IMR-90 (cell line): ENCODE results near the gene PDRG1.

Source experiments
- BHLHE40 ChIP-seq: fragments of 150-350 bp; IDR thresholded peaks from 2 replicates; pipeline ENCODE4 v1.6.1; 2016; ENCODE audit warnings: mild to moderate bottlenecking, low read depth, low read length
- CHD1 ChIP-seq: IDR thresholded peaks from 2 replicates; pipeline ENCODE4 v1.6.1; 2012; ENCODE audit warnings: low read depth, low read length, improper control_type of control experiment
- ELK1 ChIP-seq: fragments of 150-350 bp; IDR thresholded peaks from 2 replicates; pipeline ENCODE4 v1.6.1; 2016; ENCODE audit warnings: low read depth, mild to moderate bottlenecking, low read length, moderate library complexity, borderline replicate concordance
- FOS ChIP-seq: fragments of 150-350 bp; IDR thresholded peaks from 2 replicates; pipeline ENCODE4 v1.6.1; 2016; ENCODE audit warnings: low read depth, low read length
- MAFK ChIP-seq: IDR thresholded peaks from 2 replicates; pipeline ENCODE4 v1.6.1; 2012; ENCODE audit warnings: low read depth, low read length, improper control_type of control experiment
- MAZ ChIP-seq: IDR thresholded peaks from 2 replicates; pipeline ENCODE4 v1.6.1; 2012; ENCODE audit warnings: low read depth, mild to moderate bottlenecking, low read length, improper control_type of control experiment, moderate library complexity, borderline replicate concordance
- MXI1 ChIP-seq: IDR thresholded peaks from 2 replicates; pipeline ENCODE4 v1.6.1; 2012; ENCODE audit warnings: low read depth, mild to moderate bottlenecking, low read length, moderate library complexity, borderline replicate concordance
- POLR2A ChIP-seq: IDR thresholded peaks from 2 replicates; pipeline ENCODE4 v1.6.1; 2012; ENCODE audit warnings: mild to moderate bottlenecking, low read depth, low read length
- RAD21 ChIP-seq: IDR thresholded peaks from 2 replicates; pipeline ENCODE4 v1.6.1; 2012; ENCODE audit warnings: low read length, improper control_type of control experiment
- RCOR1 ChIP-seq: IDR thresholded peaks from 2 replicates; pipeline ENCODE4 v1.6.1; 2012; ENCODE audit warnings: mild to moderate bottlenecking, low read length, improper control_type of control experiment; ENCODE audit not compliant: insufficient replicate concordance
- RFX5 ChIP-seq: IDR thresholded peaks from 2 replicates; pipeline ENCODE4 v1.8.0; 2012; ENCODE audit warnings: low read depth, mild to moderate bottlenecking, low read length, moderate library complexity
- SMC3 ChIP-seq: fragments of 150-350 bp; IDR thresholded peaks from 2 replicates; pipeline ENCODE4 v1.6.1; 2016; ENCODE audit warnings: low read depth, mild to moderate bottlenecking, antibody characterized with exemption, low read length, moderate library complexity
- USF2 ChIP-seq: fragments of 150-350 bp; IDR thresholded peaks from 2 replicates; pipeline ENCODE4 v1.6.1; 2017; ENCODE audit warnings: mild to moderate bottlenecking, antibody characterized with exemption, low read length, low read depth
- TF ChIP-seq, protein P1 (sequence below): conservative IDR thresholded peaks from 2 replicates; pipeline ENCODE4 v1.5.1; 2012; ENCODE audit warnings: mild to moderate bottlenecking, low read depth, low read length, improper control_type of control experiment

GRCh38 chr20:31988430-31989015 is 36.7 kb upstream of the PDRG1 start:
- TF ChIP-seq, protein P1, sequence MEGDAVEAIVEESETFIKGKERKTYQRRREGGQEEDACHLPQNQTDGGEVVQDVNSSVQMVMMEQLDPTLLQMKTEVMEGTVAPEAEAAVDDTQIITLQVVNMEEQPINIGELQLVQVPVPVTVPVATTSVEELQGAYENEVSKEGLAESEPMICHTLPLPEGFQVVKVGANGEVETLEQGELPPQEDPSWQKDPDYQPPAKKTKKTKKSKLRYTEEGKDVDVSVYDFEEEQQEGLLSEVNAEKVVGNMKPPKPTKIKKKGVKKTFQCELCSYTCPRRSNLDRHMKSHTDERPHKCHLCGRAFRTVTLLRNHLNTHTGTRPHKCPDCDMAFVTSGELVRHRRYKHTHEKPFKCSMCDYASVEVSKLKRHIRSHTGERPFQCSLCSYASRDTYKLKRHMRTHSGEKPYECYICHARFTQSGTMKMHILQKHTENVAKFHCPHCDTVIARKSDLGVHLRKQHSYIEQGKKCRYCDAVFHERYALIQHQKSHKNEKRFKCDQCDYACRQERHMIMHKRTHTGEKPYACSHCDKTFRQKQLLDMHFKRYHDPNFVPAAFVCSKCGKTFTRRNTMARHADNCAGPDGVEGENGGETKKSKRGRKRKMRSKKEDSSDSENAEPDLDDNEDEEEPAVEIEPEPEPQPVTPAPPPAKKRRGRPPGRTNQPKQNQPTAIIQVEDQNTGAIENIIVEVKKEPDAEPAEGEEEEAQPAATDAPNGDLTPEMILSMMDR, result no peak
- no peak for TF ChIP-seq RAD21
- TF ChIP-seq MAZ, result no peak
- no peak for TF ChIP-seq POLR2A
- no peak for TF ChIP-seq MXI1
- no peak for TF ChIP-seq SMC3
- no peak for TF ChIP-seq ELK1
- no peak for TF ChIP-seq USF2
- no peak for TF ChIP-seq MAFK
- TF ChIP-seq FOS, result no peak
- TF ChIP-seq RFX5, result no peak
- TF ChIP-seq BHLHE40, result no peak
- no peak for TF ChIP-seq RCOR1
- no peak for TF ChIP-seq CHD1
